GOT3 (cell line): Measurements from ENCODE around the gene HLTF.

Experiments
- DNase-seq: peaks from one replicate; lab custom pipeline; 2025; ENCODE audit warnings: mixed read lengths; lab: John Stamatoyannopoulos, UW

HLTF gene

DNA sequence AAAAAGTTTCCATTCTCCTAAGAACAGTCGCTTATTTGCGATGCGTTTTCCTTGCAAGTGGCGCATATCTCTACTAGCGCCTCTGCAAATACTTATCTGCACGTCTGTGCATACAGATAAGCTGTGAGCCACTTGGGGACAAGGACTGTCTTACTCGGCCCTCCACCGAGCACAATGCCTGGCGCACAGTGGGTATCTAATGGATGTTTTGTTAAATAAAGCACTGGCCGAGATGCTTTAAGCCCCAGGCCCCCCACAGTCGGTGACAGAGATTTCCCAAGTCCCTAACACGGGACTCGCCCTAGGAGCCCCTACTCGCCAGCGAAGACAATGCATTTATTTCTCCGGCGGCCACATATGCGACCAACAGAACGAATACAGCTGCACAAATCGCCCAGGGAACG is 503 bp downstream of the HLTF start:
- no peak for DNase-seq

DNA sequence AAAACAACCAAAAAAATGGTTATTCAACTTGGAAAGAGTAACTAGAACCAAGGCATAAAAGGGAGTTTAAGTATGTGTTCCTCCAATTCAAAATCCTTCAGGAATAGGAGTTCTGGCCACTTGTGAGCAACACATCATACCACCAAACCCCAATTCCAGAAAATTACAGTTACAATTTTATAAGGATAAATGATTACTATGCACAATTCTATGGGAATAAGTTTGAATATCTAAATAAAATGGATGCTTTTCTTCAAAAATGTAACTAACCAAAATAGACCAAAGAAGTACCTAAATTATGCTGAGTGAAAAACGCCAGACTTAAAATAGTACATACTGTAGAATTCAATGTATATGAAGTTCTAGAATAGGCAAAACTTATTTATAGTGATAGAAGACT is 4.6 kb downstream of the HLTF start:
- no peak for DNase-seq

DNA sequence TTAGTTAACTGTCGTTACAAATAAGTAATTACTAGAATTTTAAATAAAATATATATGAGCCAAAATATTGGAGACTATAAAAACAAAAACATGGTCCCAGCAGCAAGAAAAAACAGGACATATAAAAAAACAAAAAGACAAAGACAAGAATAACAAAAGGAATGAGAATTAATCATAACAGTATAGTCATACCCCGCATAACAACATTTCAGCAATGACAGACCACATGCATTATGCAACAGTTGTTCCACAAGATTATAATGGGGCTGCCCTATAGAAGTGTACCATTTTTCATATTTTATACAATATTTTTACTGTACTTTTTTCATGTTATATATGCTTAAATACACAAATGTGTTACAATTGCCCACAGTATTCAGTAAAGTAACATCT is 5.6 kb downstream of the HLTF start:
- no peak for DNase-seq

DNA sequence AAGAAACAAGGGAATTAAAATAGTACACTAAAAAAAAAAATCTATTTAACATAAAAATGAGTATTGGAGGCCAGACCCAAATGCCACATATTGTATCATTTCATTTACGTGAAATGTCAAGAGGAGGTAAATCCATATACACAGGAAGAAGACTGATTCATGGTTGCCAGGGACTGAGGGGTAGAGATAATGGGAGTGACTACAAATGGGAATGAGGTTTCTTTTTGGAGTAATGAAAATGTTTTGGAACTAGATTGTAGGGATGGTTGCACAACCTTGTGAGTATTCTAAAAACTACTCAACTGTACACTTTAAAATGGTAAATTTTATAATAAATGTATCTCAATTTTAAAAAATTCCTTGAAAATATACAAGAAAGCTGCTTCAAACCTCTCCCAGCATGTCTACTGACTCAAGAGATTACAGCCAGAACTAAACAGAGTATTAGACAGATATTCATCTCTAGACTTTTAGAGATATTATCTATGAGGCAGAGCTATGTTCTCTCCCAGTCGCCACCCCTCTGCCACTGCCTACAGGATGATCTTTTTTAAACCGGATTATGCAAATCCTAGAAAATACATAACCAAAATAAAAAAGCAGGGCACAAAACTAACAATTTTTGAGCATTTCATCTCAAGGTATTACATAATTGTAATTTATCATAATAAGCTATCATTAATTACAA is 6.2 kb downstream of the HLTF start:
- no peak for DNase-seq

DNA sequence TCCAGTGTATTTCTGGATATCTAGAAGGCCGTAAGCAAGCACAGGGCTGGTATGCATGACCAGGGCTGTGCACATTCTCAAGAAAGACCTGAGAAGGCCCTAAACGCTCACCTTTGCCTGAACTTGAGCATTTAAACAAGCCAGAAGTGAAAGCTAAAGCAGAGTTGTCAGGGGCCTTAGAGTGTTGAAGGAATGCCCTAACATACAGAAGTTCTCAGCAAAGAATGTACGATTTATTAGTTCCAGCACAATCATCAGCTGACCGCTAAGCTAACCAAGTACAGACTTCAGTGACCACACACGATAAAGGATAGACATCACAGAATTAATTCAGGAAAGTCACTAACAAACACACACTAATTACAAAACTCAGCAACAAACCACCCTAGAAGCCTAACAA is 8.7 kb downstream of the HLTF start:
- DNase-seq: no peak

DNA sequence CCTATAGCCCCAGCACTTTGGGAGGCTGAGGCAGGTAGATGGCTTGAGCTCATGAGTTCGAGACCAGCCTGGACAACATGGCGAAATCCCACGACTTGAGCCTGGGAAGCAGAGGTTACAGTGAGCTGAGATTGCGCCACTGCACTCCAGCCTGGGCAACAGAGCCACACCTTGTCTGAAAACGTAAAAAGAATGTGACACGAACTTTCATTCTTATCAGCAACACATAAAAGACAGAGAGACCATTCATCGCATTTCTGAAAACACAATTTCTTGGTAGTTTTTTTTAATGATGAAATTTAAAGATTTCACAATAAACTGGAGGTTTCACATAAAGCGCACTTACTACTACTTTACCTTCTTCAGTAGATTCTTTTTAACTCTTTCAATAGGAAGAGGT is 18.4 kb downstream of the HLTF start:
- no peak for DNase-seq

DNA sequence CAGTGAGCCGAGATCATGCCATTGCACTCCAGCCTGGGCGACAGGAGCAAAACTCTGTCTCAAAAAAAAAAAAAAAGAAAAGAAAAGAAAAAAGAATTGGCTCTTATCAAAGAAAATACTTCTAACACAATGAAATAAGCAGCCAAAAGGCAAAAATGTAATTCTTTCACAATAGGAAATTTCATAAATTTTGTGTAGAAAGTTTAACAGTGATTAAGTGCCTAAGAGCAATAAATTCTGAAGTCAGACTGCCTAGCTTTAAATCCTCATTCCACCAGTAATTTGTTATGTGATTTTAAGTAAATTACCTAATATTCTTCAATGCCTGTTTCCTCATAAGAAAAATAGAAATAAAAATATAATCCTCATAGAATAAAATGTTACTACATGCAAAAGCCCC is 24.6 kb downstream of the HLTF start:
- DNase-seq: no peak

DNA sequence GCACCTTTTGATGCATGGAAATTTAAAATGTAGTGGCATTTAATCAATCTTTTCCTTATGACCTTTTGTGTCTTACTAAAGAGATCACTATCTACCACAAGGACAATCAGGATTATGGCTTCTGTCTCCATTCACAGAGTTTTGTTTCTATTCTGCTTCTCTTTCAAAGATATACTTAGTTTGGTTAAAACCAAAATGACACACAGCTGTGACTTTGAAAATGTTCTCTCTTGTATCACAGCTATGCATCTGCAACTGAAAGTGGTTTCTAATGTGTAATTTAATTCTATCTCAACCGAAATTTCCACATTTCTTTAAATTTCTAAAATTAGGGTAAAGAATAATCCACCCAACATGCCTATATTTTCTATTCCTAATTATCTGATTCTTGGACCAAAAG is 27.7 kb downstream of the HLTF start:
- no peak for DNase-seq

DNA sequence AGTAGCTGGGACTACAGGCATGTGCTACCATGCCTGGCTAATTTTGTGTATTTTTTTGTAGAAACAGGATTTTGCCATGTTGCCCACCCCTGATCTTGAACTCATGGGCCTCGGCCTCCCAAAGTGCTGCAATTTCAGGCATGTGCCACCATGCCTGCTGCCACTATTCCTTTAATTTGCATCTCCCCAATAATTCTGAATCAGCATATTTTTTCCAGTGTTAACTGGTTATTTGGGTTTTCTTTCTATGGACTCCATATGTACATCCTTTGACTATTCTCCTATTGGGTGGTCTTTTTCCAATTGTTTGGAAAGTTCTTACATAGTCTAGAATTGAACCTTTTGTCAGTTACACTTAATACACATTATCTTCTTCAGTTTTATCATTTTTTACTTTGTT is 28.1 kb downstream of the HLTF start:
- no peak for DNase-seq

DNA sequence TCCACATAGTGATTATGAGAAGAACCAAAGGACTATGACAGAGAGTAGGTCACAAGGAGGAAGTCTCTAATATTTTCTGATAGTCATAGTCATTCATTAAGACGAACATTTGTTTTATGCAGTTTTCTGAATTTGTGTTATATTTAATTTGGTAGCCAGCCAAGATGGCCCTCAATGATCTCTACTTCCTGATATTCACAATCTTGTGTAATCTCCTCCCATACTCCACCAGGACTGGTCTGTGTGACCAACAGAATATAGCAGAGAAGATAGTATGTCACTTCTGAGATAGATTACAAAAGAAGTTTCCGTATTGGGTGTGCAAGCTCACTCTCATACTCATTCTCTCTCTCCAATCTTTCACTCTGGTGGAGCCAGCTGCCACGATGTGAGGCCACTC is 30.8 kb downstream of the HLTF start:
- DNase-seq: no peak

DNA sequence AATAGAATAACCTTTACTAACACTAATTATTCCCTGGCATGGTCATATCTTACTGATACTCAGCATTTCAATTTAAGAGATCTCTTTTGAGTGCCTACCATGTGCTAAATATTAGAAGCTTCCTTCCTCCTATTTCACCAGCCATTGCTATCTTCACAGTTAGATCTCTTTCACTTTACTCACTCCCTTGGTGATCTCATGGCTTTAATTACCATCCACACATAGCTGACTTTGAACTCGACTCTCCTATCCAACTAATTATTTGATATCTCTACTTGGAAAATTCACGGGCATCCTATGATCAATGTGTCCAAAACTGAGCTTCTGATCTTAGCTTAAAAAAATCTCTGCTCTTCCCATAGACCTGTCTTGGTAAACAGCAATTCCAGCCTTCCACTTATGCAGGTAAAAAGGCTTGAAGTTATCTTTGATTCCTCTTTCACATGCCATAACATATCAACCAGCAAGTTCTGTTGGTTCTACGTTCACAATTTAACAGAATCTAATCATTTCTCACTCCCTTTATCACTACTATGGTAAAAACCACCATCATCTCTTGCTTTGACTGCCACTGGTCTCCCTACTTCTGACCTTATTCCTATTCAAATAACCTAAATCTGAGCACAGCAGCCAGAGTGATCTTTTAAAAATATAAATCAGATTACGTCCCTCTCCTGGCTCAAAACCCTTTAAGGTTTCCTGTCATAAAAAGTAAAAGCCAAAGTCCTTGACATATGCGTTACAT is 41.8 kb downstream of the HLTF start:
- DNase-seq: no peak

DNA sequence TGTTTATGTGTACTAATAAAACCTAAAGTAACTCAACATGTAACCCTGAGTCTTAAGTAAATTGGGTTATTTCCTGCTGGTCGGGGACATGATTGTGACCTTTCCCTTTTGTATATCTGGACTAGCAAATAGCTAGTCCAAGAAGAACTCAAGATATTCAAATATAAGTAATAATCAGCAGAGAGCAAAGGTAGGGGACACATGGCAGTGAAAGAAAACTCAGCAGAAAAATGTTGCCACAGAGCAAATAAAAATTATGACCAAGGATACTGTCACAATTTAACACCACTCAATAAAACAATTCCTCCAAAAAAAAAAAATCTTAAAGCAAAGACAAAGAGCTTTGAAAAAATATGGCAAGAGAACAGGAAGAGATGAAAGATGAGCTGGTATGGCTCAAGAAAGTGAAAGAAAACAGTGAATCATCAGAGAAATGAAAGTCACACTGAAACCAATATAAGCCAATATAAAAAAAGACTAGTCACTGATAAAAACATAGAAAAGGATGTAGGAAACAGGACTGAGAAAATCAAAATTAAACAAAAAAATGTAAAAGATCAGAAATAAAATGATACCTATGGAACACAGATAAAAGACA is 43.4 kb downstream of the HLTF start:
- DNase-seq: no peak

DNA sequence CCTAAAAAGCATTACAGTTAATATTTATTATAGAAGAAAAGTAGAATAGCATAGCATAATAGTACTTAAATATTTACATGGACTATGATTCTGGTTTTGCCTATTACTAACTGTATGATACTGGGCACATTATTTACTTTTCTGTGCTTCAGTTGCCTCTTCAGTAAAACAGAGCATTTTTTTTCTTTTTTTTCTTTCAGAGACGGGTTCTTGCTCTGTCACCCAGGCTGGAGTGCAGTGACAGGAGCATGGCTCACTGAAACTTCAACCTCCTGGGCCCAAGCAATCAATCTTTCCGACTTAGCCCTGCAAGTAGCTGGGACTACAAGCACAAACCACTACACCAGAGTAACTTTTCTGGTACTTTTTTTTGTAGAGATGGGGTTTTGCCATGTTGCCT is 48.0 kb downstream of the HLTF start:
- no peak for DNase-seq

DNA sequence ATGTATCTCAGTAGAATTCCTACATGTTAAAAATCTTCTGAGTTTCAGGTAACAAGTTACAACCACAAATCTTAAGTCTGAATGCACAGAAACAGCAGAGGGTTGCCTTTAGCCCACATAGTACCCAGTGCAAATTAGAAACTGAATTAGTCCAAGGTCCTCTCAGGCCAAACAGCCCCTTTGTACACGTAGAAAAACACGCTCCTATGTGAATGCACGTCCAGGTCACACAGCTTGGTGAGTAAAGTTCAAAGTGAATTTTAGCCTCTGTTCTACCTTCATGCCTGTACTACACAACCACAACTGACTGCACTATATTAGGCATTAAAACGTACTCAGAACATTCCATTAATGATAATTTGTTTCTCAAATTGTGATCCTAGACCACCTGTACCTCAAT is 48.6 kb downstream of the HLTF start:
- DNase-seq: no peak

DNA sequence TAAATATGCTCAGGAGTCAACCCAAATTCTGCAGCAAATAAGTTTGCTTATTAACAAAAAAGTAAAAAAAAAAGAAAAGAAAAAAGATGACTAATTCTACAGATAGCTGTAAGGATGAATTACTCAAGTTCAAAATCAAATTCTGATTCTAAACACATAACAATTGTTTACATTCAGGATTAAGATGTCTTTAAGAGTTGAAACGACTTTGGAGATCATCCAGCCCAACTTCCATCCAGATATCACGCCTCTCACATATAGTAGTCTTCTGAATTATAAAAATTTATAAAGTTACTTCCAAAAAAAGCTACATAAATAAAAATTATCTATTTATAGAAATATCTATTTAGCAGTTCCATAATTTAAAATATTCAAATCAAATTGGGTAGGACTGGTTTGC is 55.2 kb downstream of the HLTF start:
- no peak for DNase-seq

DNA sequence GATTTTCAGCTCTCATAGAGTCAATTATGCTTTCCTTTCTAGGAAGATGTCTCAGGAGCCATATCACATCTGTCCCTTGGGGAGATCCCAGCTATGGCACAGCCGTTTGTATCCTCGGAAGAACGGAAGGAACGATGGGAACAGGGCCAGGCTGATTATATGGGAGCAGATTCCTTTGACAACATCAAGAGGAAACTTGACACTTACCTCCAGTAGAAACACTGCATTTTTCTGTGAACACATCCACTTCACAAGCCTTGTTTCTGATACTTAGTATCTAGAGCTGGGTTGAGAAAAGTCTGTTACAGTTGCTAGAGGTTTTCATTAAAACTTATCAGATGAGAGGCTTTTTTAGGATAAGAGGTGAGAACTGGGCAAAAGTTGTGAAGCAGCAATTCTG is 59.6 kb downstream of the HLTF start:
- no peak for DNase-seq

DNA sequence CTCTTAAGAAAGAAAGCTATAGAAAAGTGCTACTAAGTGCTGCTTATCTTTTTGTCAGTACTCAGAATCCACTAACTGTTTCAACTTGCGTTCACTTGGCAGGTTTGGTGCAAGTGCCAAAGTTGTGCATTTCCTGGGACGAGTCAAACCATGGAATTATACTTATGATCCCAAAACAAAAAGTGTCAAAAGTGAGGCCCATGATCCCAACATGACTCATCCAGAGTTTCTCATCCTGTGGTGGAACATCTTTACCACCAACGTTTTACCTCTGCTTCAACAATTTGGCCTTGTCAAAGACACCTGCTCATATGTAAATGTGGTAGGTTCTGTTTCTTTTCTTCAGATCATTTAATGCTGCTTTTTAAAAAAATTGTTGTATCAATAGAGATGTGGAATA is 62.4 kb downstream of the HLTF start:
- no peak for DNase-seq

DNA sequence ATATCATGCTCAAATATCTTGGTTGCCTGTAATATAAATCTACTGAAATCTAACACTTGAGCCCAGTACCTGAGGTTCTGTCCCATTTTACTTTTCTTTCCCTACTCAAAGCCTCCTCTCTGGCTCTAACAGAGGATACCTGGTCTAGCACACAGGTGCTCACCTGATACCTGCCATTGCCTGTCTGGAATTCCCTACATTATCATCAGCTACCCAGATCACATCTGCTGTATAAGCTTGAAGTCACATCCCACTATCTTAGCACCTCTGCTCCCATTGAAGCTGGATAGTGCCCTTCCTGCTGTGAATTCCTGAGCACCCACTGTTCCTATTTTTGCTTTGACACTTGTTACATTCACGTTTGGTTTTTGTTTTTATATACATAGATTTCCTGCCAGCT is 64.5 kb downstream of the HLTF start:
- no peak for DNase-seq

DNA sequence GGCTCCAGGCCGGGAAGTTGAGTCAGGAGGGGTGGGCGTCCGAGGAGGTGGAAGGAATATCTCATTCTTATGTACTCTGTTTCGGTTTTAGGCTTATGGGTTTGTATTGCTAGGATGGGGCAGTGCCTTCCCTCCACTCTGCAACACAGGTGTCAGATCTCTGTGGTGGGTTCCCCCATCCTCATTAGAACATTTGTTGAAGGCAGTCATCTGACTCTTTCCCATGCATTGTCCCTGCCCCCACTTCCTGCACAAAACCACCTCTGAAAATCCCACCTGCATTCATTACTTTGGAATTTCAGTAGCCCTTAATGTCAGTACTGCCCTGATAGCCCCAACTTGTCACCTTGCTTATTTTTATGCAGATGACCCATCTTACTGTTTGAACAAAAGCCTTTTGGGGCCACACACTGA is 65.5 kb downstream of the HLTF start:
- no peak for DNase-seq

DNA sequence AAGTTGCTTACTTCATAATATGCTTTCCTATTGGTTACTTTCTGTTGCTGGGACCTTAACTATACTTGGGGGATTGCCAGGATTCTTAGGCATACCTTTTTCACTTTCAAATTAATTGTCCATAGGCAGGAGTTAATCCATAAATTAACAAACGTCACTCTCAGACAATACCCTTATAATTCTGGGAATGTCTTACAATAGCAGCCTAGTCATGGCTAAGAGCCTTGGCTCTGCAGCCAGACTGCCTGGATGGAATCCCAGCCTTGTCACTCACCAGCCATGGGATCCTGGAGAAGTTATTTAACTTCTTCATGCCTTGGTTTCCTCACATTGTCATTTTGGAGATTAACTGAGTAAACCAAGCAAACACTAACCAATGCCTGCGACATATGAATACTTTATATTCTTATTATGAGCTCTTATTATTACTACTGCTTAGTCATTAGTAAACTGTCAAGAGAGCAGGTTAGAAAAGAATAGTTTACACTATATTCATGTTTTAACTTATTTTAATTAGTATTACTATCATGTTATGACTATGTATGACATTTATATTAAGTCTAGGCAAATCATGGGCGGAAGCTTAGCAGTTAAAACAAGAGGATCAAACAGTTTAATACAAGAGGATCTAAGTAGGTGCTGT is 66.0 kb downstream of the HLTF start:
- DNase-seq: no peak

DNA sequence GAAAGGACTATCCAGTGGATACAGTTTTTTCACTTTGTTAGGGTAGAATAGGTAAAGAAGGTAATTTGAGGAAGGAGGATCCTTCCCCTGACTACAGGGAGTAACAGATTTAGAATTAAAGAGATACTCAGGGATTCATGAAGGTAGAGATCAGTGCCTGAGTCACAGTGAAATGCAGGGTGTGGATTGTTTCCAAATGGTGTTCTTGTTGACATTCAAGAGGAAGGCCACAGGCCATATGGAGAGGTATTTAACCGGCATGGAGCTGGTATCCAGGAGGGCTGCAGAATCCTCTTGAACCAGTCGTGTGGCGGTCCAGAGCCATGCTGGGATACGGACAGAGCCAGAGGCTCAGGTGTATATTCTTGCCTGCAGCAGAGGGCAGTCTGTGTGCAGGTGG is 66.8 kb downstream of the HLTF start:
- DNase-seq: no peak

DNA sequence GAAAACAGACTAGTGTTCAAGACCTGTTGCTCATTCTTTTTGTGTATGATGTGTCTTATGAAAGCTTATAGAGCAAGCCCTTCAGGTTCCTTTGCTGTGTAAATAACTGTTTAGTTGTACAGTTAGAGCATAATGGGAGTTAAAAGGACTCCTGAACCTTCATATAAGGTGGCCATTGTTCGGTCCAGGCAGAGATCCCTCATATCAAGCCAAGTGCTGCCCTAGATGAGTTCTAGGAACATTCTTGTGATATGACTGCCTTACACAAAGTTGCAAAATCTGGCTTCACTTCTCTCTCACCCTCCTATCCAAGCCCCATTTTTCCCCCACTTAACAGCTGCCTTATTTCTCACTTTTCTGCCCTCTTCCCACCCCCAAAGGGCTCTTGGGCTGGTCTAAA is 68.1 kb downstream of the HLTF start:
- DNase-seq: no peak
